Measurements from ENCODE around the gene ING1.

ING1 gene

GRCh38 chr13:110772091-110772984 is 58.8 kb downstream of the ING1 start:
- peak; percentile 55 for DNase-seq (ENCODE audit: low spot score)

Data from kidney tubule cell (primary cell).